CD4-positive, alpha-beta T cell treated with Interleukin-15 for 1 hour (primary cell): ENCODE results near the gene NUFIP2.
"Not testable (repeated sequence)": the region's sequence is repeated elsewhere in the genome, so short reads cannot be mapped to it uniquely, and the experiment has no call there.

Experiments
- DNase-seq: peaks from one replicate; pipeline ENCODE4 v3.0.0-alpha.2; 2020

The NUFIP2 gene

GRCh38 chr17:29293890-29294579 is at the start of gene NUFIP2:
Gene NUFIP2, minus strand, starts transcription at chr17:29294148. Its CDS starts 89 bp downstream, at chr17:29294059.
- DNase-seq, result peak; percentile 99

- DNase-seq, result no peak
Observed at GRCh38 chr17:29342158-29342765, 48.3 kb upstream of the NUFIP2 start.

- no peak for DNase-seq
Observed at GRCh38 chr17:29341726-29342125, 47.8 kb upstream of the NUFIP2 start.

- DNase-seq, result not testable (repeated sequence)
Observed at GRCh38 chr17:29339016-29339415, 45.1 kb upstream of the NUFIP2 start.

GRCh38 chr17:29331708-29332085 is 37.7 kb upstream of the NUFIP2 start:
- no peak for DNase-seq

- DNase-seq, result no peak
Observed at GRCh38 chr17:29331075-29331707, 37.2 kb upstream of the NUFIP2 start.

GRCh38 chr17:29327412-29327811 is 33.5 kb upstream of the NUFIP2 start:
- no peak for DNase-seq

- no peak for DNase-seq
Observed at GRCh38 chr17:29326023-29326813, 32.3 kb upstream of the NUFIP2 start.

GRCh38 chr17:29322363-29322762 is 28.4 kb upstream of the NUFIP2 start:
- no peak for DNase-seq

GRCh38 chr17:29303386-29303785 is 9.4 kb upstream of the NUFIP2 start:
- no peak for DNase-seq

GRCh38 chr17:29299031-29299430 is 5.1 kb upstream of the NUFIP2 start:
- DNase-seq, result no peak

GRCh38 chr17:29295420-29295819 is 1.5 kb upstream of the NUFIP2 start:
- DNase-seq, result no peak

- DNase-seq, result no peak
Observed at GRCh38 chr17:29294580-29294900, 592 bp upstream of the NUFIP2 start.

GRCh38 chr17:29292992-29293889 is 707 bp downstream of the NUFIP2 start:
- peak; percentile 45 for DNase-seq

- DNase-seq, result peak; percentile 70
Observed at GRCh38 chr17:29292071-29292991, 1.6 kb downstream of the NUFIP2 start.

- DNase-seq, result no peak
Observed at GRCh38 chr17:29291163-29291752, 2.7 kb downstream of the NUFIP2 start.

- DNase-seq, result no peak
Observed at GRCh38 chr17:29289852-29290251, 4.1 kb downstream of the NUFIP2 start.

GRCh38 chr17:29283961-29284360 is 10.0 kb downstream of the NUFIP2 start:
- no peak for DNase-seq

GRCh38 chr17:29283496-29283895 is 10.5 kb downstream of the NUFIP2 start:
- no peak for DNase-seq

GRCh38 chr17:29279397-29280070 is 14.4 kb downstream of the NUFIP2 start:
- DNase-seq, result no peak
